Endothelial cell of umbilical vein (primary cell): ENCODE data around the gene SLC8A1. TPM values are rescaled to one million over a fixed set of nuclear protein-coding genes. Genes with fewer than 3 reads are reported as not detected.

Experiments
- BruUV-seq: library from RNA; stranded (reverse); fragments of 400-500 nt; replicated peaks from 2 replicates; lab custom pipeline; 2021; lab: Mats Ljungman, UMichigan
- CTCF ChIA-PET: fragments of 300-600, 350-600 bp; sonication (Branson Sonifier 250); formaldehyde crosslinking; loops from one replicate; lab custom pipeline; 2021; ENCODE audit warnings: antibody characterized with exemption, inconsistent platforms; lab: Charles Lee
- POLR2A ChIA-PET: fragments of 300-600, 350-600 bp; sonication (Branson Sonifier 250); formaldehyde crosslinking; loops from one replicate; lab custom pipeline; 2021; ENCODE audit warnings: antibody characterized with exemption, inconsistent platforms; lab: Charles Lee
- DNase-seq: peaks from one replicate; pipeline ENCODE4 v3.0.0-alpha.2; 2011; ENCODE audit warnings: low read depth, low spot score
- FAIRE-seq: peaks from 2 replicates; lab custom pipeline; 2011; peaks lifted over from hg19 to GRCh38; lab: Jason Lieb, UNC
- H2AFZ ChIP-seq: 2 replicates; pipeline ENCODE4 v1.6.0; 2012; ENCODE audit warnings: low read depth, low read length, control low read depth, inconsistent platforms
- H3K27ac ChIP-seq: 2 replicates; pipeline ENCODE4 v1.5.1; 2011; ENCODE audit warnings: low read depth, mild to moderate bottlenecking, control low read depth, low read length, moderate library complexity; ENCODE audit not compliant: insufficient read depth
- H3K27me3 ChIP-seq, 2 experiments: 2 replicates each; pipeline versions ENCODE4 v1.6.0 to v1.6.1; 2011; ENCODE audit warnings: low read length in 2 of 2, mixed read lengths in 1 of 2; ENCODE audit not compliant: control insufficient read depth in 2 of 2, insufficient read depth in 2 of 2
- H3K36me3 ChIP-seq, 2 experiments: 2 replicates in 1 of 2; 3 replicates in 1 of 2; pipeline ENCODE4 v1.5.1; 2011; ENCODE audit warnings: low read length in 2 of 2, mild to moderate bottlenecking in 1 of 2, moderate library complexity in 1 of 2; ENCODE audit not compliant: control insufficient read depth in 2 of 2, insufficient read depth in 2 of 2; ENCODE audit errors: extremely low read depth in 1 of 2
- H3K4me1 ChIP-seq: 3 replicates; pipeline ENCODE4 v1.5.1; 2011; ENCODE audit warnings: mild to moderate bottlenecking, low read length; ENCODE audit not compliant: control insufficient read depth, insufficient read depth; ENCODE audit errors: extremely low read depth
- H3K4me2 ChIP-seq: 2 replicates; pipeline ENCODE4 v1.6.1; 2011; ENCODE audit warnings: low read length, control low read depth, mixed read lengths; ENCODE audit not compliant: insufficient read depth
- H3K4me3 ChIP-seq, 3 experiments: fragments of 200-600 bp in 1 of 3; sonication (generic), shearing (Covaris generic) in 1 of 3; replicated peaks in 1 of 3; 2 replicates each; pipeline ENCODE4 v1.5.1; 2011 to 2016; ENCODE audit warnings: control low read depth in 3 of 3, low read length in 3 of 3, mild to moderate bottlenecking in 2 of 3, inconsistent platforms in 1 of 3, low read depth in 1 of 3, moderate library complexity in 1 of 3; ENCODE audit not compliant: insufficient read depth in 1 of 3
- H3K79me2 ChIP-seq: 2 replicates; pipeline ENCODE4 v1.6.0; 2012; ENCODE audit warnings: low read length, inconsistent platforms; ENCODE audit not compliant: control insufficient read depth, insufficient read depth
- H3K9ac ChIP-seq: replicated peaks from 2 replicates; pipeline ENCODE3; 2011; ENCODE audit warnings: low read length, control low read depth; ENCODE audit not compliant: insufficient read depth; ENCODE audit errors: extremely low read depth
- H3K9me1 ChIP-seq: replicated peaks from 3 replicates; pipeline ENCODE4 v1.6.0; 2011; ENCODE audit warnings: mild to moderate bottlenecking, low read length; ENCODE audit not compliant: control insufficient read depth, insufficient read depth; ENCODE audit errors: extremely low read depth
- H3K9me3 ChIP-seq: replicated peaks from 2 replicates; pipeline ENCODE4 v1.5.1; 2012; ENCODE audit warnings: low read length, inconsistent platforms; ENCODE audit not compliant: control insufficient read depth, insufficient read depth
- H4K20me1 ChIP-seq: replicated peaks from 2 replicates; pipeline ENCODE3; 2011; ENCODE audit warnings: mild to moderate bottlenecking, low read length; ENCODE audit not compliant: control insufficient read depth, insufficient read depth; ENCODE audit errors: extremely low read depth
- EZH2 ChIP-seq: IDR thresholded peaks from 2 replicates; pipeline ENCODE4 v1.6.1; 2012; ENCODE audit warnings: borderline replicate concordance, low read depth, mild to moderate bottlenecking, moderate library complexity, low read length, inconsistent platforms; ENCODE audit not compliant: severe bottlenecking
- FOS ChIP-seq: IDR thresholded peaks from 2 replicates; pipeline ENCODE4 v1.6.1; 2011; ENCODE audit warnings: mild to moderate bottlenecking, low read length, moderate library complexity, borderline replicate concordance; ENCODE audit not compliant: insufficient read depth
- GATA2 ChIP-seq: IDR thresholded peaks from 2 replicates; pipeline ENCODE4 v1.7.0; 2011; ENCODE audit warnings: low read depth, mild to moderate bottlenecking, moderate library complexity, mixed read lengths, low read length; ENCODE audit not compliant: insufficient read length, insufficient read depth
- JUN ChIP-seq: IDR thresholded peaks from 2 replicates; pipeline ENCODE4 v1.6.1; 2011; ENCODE audit warnings: borderline replicate concordance, low read depth; ENCODE audit not compliant: insufficient read length, insufficient read depth
- MYC ChIP-seq: IDR thresholded peaks from one replicate; pipeline ENCODE4 v1.6.1; 2011; ENCODE audit warnings: mild to moderate bottlenecking, low read depth, low read length
- POLR2A ChIP-seq: IDR thresholded peaks from 2 replicates; pipeline ENCODE4 v1.6.1; 2012; ENCODE audit warnings: low read depth, mild to moderate bottlenecking, control low read depth, low read length
- POLR2AphosphoS5 ChIP-seq: IDR thresholded peaks from 2 replicates; pipeline ENCODE4 v1.6.1; 2012; ENCODE audit warnings: low read depth, mild to moderate bottlenecking, control low read depth, low read length, moderate library complexity; ENCODE audit not compliant: insufficient read depth
- dilution Hi-C: fragments of 300-500 bp; cut with MboI; formaldehyde crosslinking; loops from one replicate; pipeline ENCODE4 v1.15.0; 2019; ENCODE audit warnings: low sequenced_read_pairs; ENCODE audit not compliant: extremely low pct_ligation_motif_present
- intact Hi-C: fragments of 100-400 bp; cut with micrococcal nuclease; formaldehyde crosslinking; loops from one replicate; pipeline ENCODE4 v1.10.0; 2022
- polyA plus RNA-seq, 4 experiments: library from polyadenylated mRNA; depleted of rRNA in 3 of 4; stranded (reverse) in 3 of 4; unstranded in 1 of 4; fragments of >200 nt; gene quantifications; 2 replicates each; pipeline versions ENCODE4 v1.2.1 to v1.2.3, GENCODE V29; 2011 to 2012; ENCODE audit warnings: missing spikeins in 1 of 4
- total RNA-seq: library from RNA; stranded (reverse); gene quantifications from 2 replicates; pipeline ENCODE4 v1.2.3, GENCODE V29; 2021
- TF ChIP-seq, protein P1 (sequence below): IDR thresholded peaks from 2 replicates; pipeline ENCODE4 v1.6.1; 2011; ENCODE audit not compliant: insufficient read depth, insufficient read length
- TF ChIP-seq, protein P2 (sequence below), 2 donors: IDR thresholded peaks; 1 replicate in 1 of 2; 2 replicates in 1 of 2; pipeline ENCODE4 v1.5.1; 2011; ENCODE audit warnings: low read length in 2 of 2, mild to moderate bottlenecking in 2 of 2, moderate library complexity in 2 of 2, control low read depth in 1 of 2, inconsistent platforms in 1 of 2, low read depth in 1 of 2; ENCODE audit not compliant: insufficient read depth in 1 of 2; ENCODE audit errors: extremely low read depth in 1 of 2

SLC8A1 gene
- total and polyA plus RNA-seq, 2 donors (not counting 3 experiments of a cell fraction or from before 2014, with no cell fraction given), result 0.19 to 1.8 TPM

DNA sequence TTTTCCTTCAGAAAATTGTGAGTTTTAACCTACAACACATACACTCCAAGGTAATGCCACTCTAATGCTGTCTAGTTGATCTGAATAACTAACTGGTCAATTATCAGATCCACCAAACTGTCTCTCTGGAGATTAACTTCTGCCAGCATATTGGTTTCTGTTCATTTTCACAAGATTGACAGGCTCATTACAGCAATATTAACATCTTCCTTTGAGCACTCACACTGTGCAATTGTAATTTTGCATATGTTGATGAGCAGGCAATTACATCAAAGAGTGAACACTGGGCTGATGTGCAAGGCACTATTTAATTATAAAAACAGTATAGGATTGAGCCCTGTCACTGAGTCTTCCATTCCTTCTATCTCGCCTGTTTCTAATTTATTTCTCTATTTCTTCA lies 197.3 kb downstream of the SLC8A1 start:
- dilution Hi-C loops, result no loop called here
- intact Hi-C loops, result no loop called here
- no peak overlapping the region for H3K9ac ChIP-seq
- no peaks in the 10 kb centered on the region for H3K4me1 ChIP-seq
- H3K4me2 ChIP-seq, result no peak overlapping the region
- FAIRE-seq (no peak), DNase-seq (no peak)
- H4K20me1 ChIP-seq, result no peaks in the 10 kb centered on the region
- H3K4me3 ChIP-seq, result no peak overlapping the region
- no peak overlapping the region for H2AFZ ChIP-seq
- no peaks in the 10 kb centered on the region for H3K27me3 ChIP-seq
- ChIA-PET POLR2A (no interaction called here), CTCF (interaction anchor here (0.8 to 1.5 kb wide), 2 partner anchors 10 to 18 kb away, joined by 3 to 13 read pairs; no protein-coding TSS in a partner anchor)
- no peaks in the 10 kb centered on the region for H3K9me3 ChIP-seq
- H3K27ac ChIP-seq, result no peak overlapping the region
- TF ChIP-seq JUN (no peak), FOS (no peak), GATA2 (no peak), EZH2 (no peak), MYC (no peak), POLR2A (no peak), POLR2AphosphoS5 (no peak)
- TF ChIP-seq, protein P1, sequence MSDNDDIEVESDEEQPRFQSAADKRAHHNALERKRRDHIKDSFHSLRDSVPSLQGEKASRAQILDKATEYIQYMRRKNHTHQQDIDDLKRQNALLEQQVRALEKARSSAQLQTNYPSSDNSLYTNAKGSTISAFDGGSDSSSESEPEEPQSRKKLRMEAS, result no peak
- TF ChIP-seq, protein P2, sequence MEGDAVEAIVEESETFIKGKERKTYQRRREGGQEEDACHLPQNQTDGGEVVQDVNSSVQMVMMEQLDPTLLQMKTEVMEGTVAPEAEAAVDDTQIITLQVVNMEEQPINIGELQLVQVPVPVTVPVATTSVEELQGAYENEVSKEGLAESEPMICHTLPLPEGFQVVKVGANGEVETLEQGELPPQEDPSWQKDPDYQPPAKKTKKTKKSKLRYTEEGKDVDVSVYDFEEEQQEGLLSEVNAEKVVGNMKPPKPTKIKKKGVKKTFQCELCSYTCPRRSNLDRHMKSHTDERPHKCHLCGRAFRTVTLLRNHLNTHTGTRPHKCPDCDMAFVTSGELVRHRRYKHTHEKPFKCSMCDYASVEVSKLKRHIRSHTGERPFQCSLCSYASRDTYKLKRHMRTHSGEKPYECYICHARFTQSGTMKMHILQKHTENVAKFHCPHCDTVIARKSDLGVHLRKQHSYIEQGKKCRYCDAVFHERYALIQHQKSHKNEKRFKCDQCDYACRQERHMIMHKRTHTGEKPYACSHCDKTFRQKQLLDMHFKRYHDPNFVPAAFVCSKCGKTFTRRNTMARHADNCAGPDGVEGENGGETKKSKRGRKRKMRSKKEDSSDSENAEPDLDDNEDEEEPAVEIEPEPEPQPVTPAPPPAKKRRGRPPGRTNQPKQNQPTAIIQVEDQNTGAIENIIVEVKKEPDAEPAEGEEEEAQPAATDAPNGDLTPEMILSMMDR (IDR thresholded peaks at IDR 0.05; ENCODE audit: extremely low read depth in 1 of 2, insufficient read depth in 1 of 2, low read depth in 1 of 2, low read length in 2 of 2), result no peak
- no peaks in the 10 kb centered on the region for H3K9me1 ChIP-seq
- no peaks in the 10 kb centered on the region for H3K36me3 ChIP-seq
- no peaks in the 10 kb centered on the region for H3K79me2 ChIP-seq
- no TSS peak for BruUV-seq
